Amniotic stem cell (primary cell): Measurements from ENCODE around the gene TMEM92.
A peak's percentile ranks its signal among the peaks of the same experiment; 100 is the strongest.
"Not testable (repeated sequence)": the region's sequence is repeated elsewhere in the genome, so short reads cannot be mapped to it uniquely, and the experiment has no call there.

Experiments used
- DNase-seq: peaks from one replicate; lab custom pipeline; 2025; lab: John Stamatoyannopoulos, UW

TMEM92 gene

DNA sequence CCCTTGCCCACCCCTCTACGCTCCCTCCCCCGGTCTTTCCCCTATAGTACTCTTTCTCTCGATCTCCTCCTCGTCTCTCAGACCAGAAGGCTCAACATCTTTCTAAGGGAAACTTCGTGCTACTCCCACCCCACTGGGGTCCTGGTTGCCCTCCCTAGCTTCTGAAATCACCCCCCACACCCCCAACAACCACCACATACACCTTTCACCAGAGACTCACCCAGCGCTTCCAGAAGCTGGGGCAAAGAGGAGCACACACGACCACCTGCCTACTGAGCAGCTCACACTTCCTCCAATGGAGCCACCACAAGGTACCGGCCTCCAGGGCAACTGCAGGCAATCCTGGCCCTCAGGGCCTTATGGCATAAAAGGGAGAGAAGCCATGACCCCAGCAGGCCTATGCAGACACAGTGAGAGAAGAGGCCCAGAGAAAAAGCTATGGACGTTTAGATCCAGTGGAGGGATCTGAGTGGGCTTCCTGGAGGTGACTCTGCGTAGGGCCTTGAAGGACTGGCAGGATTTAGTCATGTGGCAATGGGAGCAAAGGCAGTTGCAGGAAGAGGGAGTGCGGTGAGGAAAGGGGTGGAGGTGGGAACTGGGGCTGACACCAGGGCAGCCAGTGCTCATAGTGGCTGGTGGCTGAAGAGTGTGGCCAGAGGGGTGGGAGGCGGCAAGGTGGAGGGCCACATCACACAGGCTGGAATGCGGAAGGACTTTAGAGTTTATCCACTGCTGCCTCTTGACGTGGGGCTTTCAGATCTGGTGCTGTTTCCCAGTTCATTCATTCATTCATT, 12.1 kb upstream of the TMEM92 start:
- DNase-seq, result no peak

- DNase-seq, result no peak
These were observed 10.7 kb upstream of the TMEM92 start for GRCh38 chr17:50263331-50264262.

DNA sequence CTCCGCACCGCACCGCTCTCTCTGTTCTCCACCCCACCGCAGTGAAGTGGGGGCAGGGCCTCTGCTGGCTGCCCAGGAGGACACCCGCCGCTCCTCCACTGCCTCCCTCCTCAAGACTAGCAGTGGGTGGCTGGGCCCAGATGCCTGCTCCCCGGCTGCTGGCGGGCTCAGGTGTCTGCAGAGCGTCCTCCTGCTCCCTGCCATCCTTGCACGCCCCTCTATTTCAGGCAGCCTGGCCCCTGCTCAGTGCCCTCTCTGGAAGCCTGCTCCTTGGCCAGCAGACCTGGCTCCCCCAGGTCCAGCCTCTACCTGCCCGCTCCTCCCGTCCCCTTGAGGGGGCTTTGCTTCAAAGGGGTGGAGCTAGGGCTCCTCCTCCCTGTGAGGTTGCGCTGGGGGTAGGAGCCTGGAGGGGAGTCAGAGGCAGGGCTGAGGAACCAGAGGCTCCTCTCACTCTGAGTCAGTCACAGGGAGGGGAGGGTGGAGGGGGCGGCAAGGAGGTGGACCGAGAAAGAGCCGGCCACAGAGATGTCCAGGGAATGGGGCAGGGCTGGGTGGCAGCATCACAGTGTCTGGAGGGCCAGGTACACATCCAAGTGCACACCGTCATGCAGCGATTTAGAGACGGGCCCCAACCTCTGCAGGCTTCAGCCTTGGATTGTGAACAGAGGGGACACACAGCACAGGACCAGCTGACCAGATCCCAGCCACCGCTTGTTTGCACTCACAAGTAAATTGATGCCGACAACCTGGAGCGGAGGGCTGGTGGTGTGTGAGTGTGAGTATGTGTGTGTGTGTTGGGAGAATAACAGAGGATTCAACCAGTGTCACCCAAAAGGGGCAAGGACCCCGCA, 9.8 kb upstream of the TMEM92 start:
- DNase-seq, result no peak

DNA sequence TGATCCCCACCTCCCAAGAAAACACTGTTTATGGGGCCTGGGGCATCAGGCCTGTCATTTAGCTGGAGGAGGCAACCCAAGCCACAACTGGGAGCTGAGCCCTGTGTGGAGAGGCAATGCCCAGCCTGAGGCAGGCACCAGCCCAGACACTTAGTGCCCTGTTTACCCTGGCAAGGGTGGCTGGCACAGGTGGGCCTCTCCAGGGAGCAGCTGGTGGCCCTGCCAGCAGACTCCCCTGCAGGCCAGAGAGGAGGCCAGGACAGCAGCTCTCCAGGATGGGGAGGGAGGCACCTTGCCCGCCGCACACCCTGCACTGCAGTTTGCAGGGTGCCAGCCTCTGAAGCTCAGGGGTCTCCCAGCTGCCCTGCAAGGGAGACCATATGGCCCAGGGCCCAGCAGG, 9.1 kb upstream of the TMEM92 start:
- DNase-seq, result no peak

DNA sequence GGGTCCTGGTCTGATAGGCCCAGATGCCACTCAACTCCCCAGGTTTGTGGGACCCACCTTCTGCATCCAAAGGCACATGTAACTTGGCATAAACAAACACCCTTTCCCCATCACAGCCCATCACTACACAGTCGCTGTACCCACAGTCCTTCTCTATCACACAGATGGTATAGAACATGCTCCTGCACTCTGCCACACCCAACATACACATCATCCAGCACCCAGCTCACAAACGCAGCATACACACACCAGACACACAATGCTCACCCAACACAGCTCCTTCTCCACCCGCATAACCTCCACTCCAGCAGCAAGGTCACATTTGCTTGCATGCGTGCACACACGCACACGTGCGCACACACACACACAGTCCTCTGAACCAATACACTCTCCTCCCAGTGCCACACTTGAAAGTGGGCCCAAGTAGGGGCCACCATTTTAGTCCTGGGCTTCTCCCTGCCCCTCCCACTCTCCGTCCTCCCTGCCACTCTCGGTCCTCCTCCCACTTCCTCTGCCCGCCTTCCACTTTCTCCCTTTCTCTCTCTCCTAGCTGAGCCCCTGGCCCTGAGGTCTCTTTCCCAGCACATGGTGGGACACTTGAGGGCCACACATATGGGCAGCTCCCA, 8.5 kb upstream of the TMEM92 start:
- DNase-seq, result no peak

- DNase-seq, result peak; percentile 45
These were observed 7.7 kb upstream of the TMEM92 start for GRCh38 chr17:50266384-50267073.

GRCh38 chr17:50267074-50267841, 7.0 kb upstream of the TMEM92 start:
- DNase-seq, result no peak

GRCh38 chr17:50268026-50268425, 6.2 kb upstream of the TMEM92 start:
- DNase-seq, result no peak

DNA sequence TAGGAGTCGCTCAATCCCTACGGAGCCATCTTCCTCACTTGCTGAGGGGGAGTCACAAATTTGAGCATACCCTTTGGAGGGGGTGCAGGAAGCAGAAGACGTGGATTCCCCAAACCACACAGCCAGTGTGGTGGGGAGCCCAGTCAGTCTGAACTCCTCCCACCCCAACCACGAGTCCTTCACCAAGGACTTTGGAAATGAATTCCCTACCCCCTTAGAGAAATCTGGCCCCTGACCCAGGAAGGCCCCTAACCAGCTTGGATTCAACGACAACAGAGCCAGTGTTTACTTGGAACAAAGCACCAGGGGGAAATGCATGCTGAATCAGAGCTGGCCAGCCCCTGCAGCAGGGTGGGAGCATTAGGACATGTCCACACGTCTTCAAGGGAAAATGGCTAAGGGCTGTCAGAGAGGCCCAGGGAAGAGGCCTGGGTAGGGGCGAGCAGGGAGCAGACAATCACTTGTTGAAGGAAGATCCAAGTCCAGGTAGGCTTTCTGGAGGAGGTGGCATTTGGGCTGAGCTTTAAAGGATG, 5.5 kb upstream of the TMEM92 start:
- no peak for DNase-seq

DNA sequence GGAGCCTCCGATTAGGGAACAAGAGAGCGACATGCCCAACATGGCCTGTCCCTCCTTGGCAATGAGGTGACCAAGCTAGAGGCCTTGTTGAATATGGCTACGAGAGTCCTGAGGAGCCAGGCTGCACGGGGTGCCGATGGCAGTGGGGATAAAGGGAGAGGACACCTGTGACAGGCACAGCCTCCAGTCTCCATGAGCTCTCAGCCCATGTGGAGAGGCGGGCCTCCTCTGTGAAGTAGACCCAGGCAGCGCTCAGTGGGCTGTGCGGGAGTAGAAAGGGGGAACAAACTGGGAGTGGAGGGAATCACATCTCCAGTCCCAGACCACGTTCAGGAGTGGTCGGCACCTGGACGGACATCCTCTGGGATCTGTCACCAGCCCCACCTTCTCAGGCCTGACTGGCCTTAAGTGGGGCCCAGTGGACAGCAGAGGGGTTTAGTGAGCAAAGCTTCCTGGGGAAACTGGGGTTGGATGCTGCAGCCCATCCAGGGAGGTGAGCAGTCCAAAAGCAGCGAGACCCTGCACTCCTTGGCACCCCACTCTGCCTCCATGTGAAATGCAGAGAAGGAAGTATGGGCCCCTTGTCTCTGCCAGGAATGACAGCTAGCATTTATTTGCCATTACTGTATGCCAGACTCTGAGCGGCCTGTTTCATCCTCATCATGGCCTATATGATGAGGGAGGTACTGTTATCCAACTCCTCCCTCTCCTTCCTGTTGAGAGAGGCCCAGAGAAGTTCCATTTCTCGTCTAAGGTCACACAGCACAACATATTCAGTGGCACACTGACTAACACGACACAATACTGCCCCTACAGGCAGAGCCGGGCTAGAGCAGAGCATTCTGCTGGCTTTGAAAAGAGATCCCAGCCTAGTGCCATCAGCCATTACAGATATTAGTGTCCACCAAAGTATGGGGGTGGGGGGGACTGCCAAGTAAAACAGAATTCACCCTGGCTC, 4.5 kb upstream of the TMEM92 start:
- DNase-seq, result no peak

DNA sequence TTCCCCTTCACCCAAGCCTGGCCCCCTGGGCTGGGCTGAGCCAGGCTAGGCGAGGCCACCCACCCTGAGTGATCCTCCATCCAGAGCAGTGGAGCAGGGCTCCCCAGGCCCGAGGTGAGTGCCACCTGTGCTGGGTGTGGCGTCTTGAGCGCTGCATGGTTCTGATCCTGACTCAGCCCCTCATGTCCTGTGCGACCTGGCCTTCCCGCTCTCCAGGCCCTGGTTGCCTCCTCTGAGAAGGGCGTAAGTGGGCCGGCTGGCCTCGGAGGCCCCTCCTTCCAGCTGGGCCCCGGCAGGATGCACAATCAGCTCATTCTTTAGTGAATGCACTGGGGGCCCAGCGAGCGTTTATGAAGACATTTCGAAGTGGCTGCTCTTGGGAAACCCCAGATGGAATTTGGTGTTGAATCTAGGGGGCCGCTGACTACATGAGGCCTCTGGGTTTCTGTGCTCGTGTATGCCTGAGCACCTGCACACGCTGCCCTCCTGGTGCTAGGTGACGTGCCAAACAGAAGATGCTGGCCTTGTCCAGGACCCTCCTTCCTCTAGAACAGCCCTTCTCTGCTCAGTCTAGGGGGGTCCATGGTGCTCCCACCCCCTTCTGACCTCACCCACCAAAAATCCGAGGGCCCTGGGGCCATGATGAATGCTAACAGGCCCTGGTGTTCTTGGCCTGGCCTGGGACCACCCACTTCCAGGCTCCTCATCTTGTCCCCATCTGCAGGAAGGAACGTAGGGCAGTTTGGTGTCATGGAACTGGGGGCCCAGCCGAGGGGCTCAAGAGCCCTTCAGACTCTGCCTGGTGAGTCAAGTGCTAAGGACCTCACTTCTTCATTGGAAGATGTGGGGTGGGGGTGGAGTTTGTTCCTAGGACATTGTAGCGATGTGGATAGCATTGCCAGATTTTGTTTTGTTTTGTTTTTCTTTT, 3.6 kb upstream of the TMEM92 start:
- no peak for DNase-seq

DNA sequence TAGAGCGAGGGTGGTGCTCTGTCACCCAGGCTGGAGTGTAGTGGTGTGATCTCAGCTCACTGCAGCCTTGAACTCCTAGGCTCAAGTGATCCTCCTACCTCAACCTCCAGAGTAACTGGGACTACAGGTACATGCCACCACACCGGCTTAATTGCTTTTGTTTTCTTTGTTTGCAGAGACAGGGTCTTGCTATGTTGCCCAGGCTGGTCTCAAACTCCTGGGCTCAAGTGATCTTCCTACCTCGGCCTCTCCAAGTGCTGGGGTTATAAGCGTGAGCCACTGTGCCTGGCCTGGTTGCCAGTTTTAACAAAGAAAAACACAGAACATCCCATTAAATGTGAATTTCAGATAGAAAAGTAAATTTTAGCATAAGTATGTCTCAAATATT, 2.9 kb upstream of the TMEM92 start:
- DNase-seq, result not testable (repeated sequence)

DNA sequence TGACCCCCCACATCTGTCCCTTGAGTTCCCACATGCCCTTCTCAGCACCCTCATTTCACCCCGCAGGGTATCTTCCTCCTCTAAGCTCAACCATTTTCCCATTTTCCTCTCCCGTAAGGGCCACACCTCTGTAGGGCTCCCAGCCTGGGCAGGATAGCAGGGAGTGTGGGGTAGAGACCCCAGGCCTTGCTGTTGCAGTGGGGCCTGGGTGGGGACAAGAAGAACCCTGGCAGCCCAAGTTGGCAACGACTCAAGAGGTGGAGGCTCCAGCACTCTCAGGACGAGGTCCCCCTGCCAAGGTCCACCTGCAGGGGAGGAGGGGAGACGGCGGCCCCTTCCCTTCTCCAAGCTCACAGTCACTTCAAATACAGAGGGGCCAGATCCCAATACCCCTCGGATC, 2.0 kb upstream of the TMEM92 start:
- DNase-seq, result no peak

GRCh38 chr17:50272711-50273653, 1.3 kb upstream of the TMEM92 start:
- no peak for DNase-seq

- no peak for DNase-seq
These were observed 619 bp upstream of the TMEM92 start for GRCh38 chr17:50273654-50274040.

GRCh38 chr17:50274897-50275221, 593 bp downstream of the TMEM92 start:
- DNase-seq, result no peak

GRCh38 chr17:50275279-50275678, 1.0 kb downstream of the TMEM92 start:
- no peak for DNase-seq
